ENCODE measurements around the gene TSPAN5.

Gene TSPAN5

GRCh38 chr4:98522062-98522461, 136.3 kb downstream of the TSPAN5 start:
- DNase-seq (ENCODE audit: low read depth in 2 of 3, low spot score in 2 of 3): no peak

- DNase-seq (ENCODE audit: low read depth in 2 of 3, low spot score in 2 of 3): no peak
These were observed 136.9 kb downstream of the TSPAN5 start for GRCh38 chr4:98521486-98521885.

- no peak for DNase-seq (ENCODE audit: low read depth in 2 of 3, low spot score in 2 of 3)
These were observed 139.0 kb downstream of the TSPAN5 start for GRCh38 chr4:98519268-98519977.

- no peak for DNase-seq (ENCODE audit: low read depth in 2 of 3, low spot score in 2 of 3)
These were observed 139.7 kb downstream of the TSPAN5 start for GRCh38 chr4:98518559-98519267.

- no peak for DNase-seq (ENCODE audit: low read depth in 2 of 3, low spot score in 2 of 3)
These were observed 141.0 kb downstream of the TSPAN5 start for GRCh38 chr4:98517218-98518021.

- DNase-seq (ENCODE audit: low read depth in 2 of 3, low spot score in 2 of 3): no peak
These were observed 141.8 kb downstream of the TSPAN5 start for GRCh38 chr4:98516441-98517217.

- DNase-seq (ENCODE audit: low read depth in 2 of 3, low spot score in 2 of 3): no peak
These were observed 142.4 kb downstream of the TSPAN5 start for GRCh38 chr4:98516042-98516440.

- DNase-seq (ENCODE audit: low read depth in 2 of 3, low spot score in 2 of 3): no peak
These were observed 143.0 kb downstream of the TSPAN5 start for GRCh38 chr4:98515470-98515809.

- DNase-seq (ENCODE audit: low read depth in 2 of 3, low spot score in 2 of 3): no peak
These were observed 143.5 kb downstream of the TSPAN5 start for GRCh38 chr4:98514741-98515469.

GRCh38 chr4:98512918-98513317, 145.5 kb downstream of the TSPAN5 start:
- no peak for DNase-seq (ENCODE audit: low read depth in 2 of 3, low spot score in 2 of 3)

GRCh38 chr4:98510757-98511517, 147.5 kb downstream of the TSPAN5 start:
- no peak for DNase-seq (ENCODE audit: low read depth in 2 of 3, low spot score in 2 of 3)

GRCh38 chr4:98510340-98510739, 148.1 kb downstream of the TSPAN5 start:
- DNase-seq (ENCODE audit: low read depth in 2 of 3, low spot score in 2 of 3): no peak

GRCh38 chr4:98509721-98510120, 148.7 kb downstream of the TSPAN5 start:
- DNase-seq (ENCODE audit: low read depth in 2 of 3, low spot score in 2 of 3): no peak

GRCh38 chr4:98508829-98509598, 149.4 kb downstream of the TSPAN5 start:
- no peak for DNase-seq (ENCODE audit: low read depth in 2 of 3, low spot score in 2 of 3)

GRCh38 chr4:98508248-98508647, 150.2 kb downstream of the TSPAN5 start:
- DNase-seq (ENCODE audit: low read depth in 2 of 3, low spot score in 2 of 3): no peak

- no peak for DNase-seq (ENCODE audit: low read depth in 2 of 3, low spot score in 2 of 3)
These were observed 151.1 kb downstream of the TSPAN5 start for GRCh38 chr4:98507299-98507698.

- DNase-seq (ENCODE audit: low read depth in 2 of 3, low spot score in 2 of 3): no peak
These were observed 151.8 kb downstream of the TSPAN5 start for GRCh38 chr4:98506462-98507132.

GRCh38 chr4:98505992-98506391, 152.4 kb downstream of the TSPAN5 start:
- DNase-seq (ENCODE audit: low read depth in 2 of 3, low spot score in 2 of 3): no peak

- no peak for DNase-seq (ENCODE audit: low read depth in 2 of 3, low spot score in 2 of 3)
These were observed 154.3 kb downstream of the TSPAN5 start for GRCh38 chr4:98504091-98504490.
